Keratinocyte (primary cell): ENCODE measurements around the gene INVS.

Experiments used
- EZH2 ChIP-seq: IDR thresholded peaks from one replicate; pipeline ENCODE4 v1.6.1; 2012; ENCODE audit warnings: inconsistent platforms, mild to moderate bottlenecking, low read length, moderate library complexity
- TF ChIP-seq, protein P1 (sequence below), 3 experiments: IDR thresholded peaks in 1 of 3; conservative IDR thresholded peaks in 1 of 3; optimal IDR thresholded peaks in 1 of 3; 2 replicates in 2 of 3; 3 replicates in 1 of 3; pipeline versions ENCODE3 to v1.5.1; 2011; ENCODE audit warnings: low read length in 3 of 3, mild to moderate bottlenecking in 3 of 3, moderate library complexity in 2 of 3, control low read depth in 1 of 3, inconsistent platforms in 1 of 3; ENCODE audit not compliant: insufficient read depth in 2 of 3; ENCODE audit errors: extremely low read depth in 1 of 3

DNA sequence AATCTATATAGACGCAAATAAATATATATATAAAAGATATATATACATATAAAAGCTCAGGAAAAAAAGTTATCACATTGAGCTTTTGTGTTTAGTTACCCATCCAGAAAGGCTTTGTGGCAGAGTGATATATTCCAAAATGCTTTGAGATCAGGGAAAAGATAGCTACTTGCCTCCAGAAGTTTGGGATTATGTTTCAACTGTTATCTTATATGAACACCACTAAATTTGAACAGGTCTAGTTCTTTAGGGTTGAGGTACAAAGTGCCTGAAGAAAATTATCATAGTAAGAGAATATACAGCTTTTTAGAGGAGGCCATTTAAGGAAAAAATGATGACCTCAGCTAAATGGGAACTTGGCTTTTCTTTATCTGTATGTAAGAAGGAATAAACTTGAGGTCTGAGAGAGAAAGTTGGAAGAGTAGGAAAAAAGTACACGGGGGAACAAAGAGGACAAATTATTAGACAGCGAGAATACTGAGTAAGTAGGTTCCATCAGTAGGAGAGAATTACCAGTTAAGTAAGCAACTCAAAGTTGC lies 2.6 kb upstream of the INVS start:
- TF ChIP-seq, protein P1, sequence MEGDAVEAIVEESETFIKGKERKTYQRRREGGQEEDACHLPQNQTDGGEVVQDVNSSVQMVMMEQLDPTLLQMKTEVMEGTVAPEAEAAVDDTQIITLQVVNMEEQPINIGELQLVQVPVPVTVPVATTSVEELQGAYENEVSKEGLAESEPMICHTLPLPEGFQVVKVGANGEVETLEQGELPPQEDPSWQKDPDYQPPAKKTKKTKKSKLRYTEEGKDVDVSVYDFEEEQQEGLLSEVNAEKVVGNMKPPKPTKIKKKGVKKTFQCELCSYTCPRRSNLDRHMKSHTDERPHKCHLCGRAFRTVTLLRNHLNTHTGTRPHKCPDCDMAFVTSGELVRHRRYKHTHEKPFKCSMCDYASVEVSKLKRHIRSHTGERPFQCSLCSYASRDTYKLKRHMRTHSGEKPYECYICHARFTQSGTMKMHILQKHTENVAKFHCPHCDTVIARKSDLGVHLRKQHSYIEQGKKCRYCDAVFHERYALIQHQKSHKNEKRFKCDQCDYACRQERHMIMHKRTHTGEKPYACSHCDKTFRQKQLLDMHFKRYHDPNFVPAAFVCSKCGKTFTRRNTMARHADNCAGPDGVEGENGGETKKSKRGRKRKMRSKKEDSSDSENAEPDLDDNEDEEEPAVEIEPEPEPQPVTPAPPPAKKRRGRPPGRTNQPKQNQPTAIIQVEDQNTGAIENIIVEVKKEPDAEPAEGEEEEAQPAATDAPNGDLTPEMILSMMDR (optimal IDR thresholded peaks at IDR 0.05 in 1 of 3, IDR thresholded peaks at IDR 0.05 in 1 of 3, conservative IDR thresholded peaks at IDR 0.05 in 1 of 3; ENCODE audit: extremely low read depth in 1 of 3, insufficient read depth in 2 of 3, low read length in 3 of 3), result no peak
- no peak for TF ChIP-seq EZH2
